HG02623 (cell line): ENCODE data around the gene OTOA.
"Not testable (repeated sequence)": the region's sequence is repeated elsewhere in the genome, so short reads cannot be mapped to it uniquely, and the experiment has no call there.

Experiments
- ATAC-seq: cut with Tn5 transposase; IDR thresholded peaks from one replicate; pipeline ENCODE4 v1.9.1; 2021; ENCODE audit warnings: moderate library complexity; ENCODE audit not compliant: unreplicated experiment

The OTOA gene

DNA sequence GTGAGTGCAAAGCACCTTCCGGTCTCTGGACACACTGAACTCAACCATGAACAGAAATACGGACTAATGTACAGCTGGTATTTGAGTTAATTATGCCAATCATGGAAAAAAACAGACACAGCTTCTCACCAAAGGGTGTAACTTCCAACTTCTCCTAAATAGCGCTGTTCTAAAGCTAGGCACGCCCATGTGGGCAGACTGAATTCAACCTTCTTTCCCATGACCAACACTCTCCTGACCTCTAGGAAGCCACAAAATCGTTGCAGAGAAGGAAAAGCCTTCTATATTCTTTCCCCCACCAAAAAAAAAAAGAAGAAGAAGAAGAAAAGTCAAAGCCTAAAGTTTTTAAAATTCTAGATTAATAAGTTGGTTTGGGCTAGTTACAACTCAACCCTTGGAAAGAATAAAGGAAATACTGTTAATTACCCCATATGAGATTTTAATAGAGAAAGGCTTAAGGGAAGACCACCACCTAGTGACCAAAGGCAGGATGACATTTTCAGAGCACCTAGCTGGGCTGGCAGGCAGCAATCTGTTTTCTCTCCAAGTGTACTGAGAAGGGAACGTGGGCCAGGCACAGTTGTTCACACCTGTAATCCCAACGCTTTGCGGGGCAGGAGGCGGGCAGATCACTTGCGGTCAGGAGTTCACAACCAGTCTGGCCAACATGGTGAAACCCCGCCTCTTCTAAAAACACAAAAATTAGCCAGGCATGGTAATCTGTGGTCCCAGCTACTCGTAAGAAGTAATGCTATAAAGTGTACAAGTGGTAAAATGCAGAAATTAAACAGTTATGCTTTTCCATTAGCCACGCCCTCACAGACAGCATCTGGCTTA, 138.0 kb downstream of the OTOA start:
- not testable (repeated sequence) for ATAC-seq

DNA sequence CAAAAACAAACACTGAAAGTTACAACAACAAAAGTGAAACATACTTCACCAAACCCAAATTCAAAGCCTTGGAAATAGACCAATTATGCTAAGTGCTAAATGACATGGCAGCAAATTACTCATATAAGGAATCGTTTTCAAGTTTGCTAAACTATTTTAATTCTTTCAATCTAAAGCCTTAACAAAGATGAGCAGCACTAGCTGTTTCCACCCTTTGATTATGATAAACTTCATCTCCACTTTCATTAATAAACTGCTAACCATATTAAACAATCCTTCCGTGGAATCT, 138.6 kb downstream of the OTOA start:
- ATAC-seq = not testable (repeated sequence)
